Measurements from ENCODE around the gene SDC3. TPM values are rescaled to one million over a fixed set of nuclear protein-coding genes. Genes with fewer than 3 reads are reported as not detected.

Gene SDC3
- total RNA-seq, 1 experiment from 2014 or later = 0.04 TPM

GRCh38 chr1:30899577-30900389, 8.8 kb downstream of the SDC3 start:
- Histone ChIP-seq H3K36me3 (ENCODE audit: insufficient read depth, low read length) (no peaks in the 10 kb centered on the region), H3K4me3 (ENCODE audit: low read length) (no peak overlapping the region), H3K27ac (ENCODE audit: low read length) (no peak overlapping the region), H3K9me2 (replicated peaks; ENCODE audit: insufficient read depth, low read length) (no peaks in the 10 kb centered on the region), H3K4me2 (ENCODE audit: low read depth, low read length, poor library complexity, severe bottlenecking) (no peak overlapping the region), H3K9me3 (ENCODE audit: low read length) (no peaks in the 10 kb centered on the region), H3K4me1 (ENCODE audit: low read length) (peaks cover 2% of the 10 kb centered on the region; the same call in 1 of the 2 replicates), H3K27me3 (ENCODE audit: low read length) (no peaks in the 10 kb centered on the region), H2AFZ (ENCODE audit: low read length) (no peak overlapping the region), H4K20me1 (ENCODE audit: insufficient read depth, low read depth, low read length) (peaks cover 3% of the 10 kb centered on the region; the same call in 1 of the 2 replicates), H3K79me2 (ENCODE audit: low read length) (no peaks in the 10 kb centered on the region), H3K9ac (ENCODE audit: low read length) (no peak overlapping the region)
- DNase-seq = no peak

- Histone ChIP-seq H3K27me3 (ENCODE audit: low read length) (no peaks in the 10 kb centered on the region), H4K20me1 (ENCODE audit: insufficient read depth, low read depth, low read length) (peaks cover 3% of the 10 kb centered on the region; the same call in 1 of the 2 replicates), H3K9ac (ENCODE audit: low read length) (no peak overlapping the region), H3K4me3 (ENCODE audit: low read length) (no peak overlapping the region), H3K4me1 (ENCODE audit: low read length) (peaks cover 2% of the 10 kb centered on the region; the same call in 1 of the 2 replicates), H3K36me3 (ENCODE audit: insufficient read depth, low read length) (no peaks in the 10 kb centered on the region), H3K4me2 (ENCODE audit: low read depth, low read length, poor library complexity, severe bottlenecking) (no peak overlapping the region), H3K79me2 (ENCODE audit: low read length) (no peaks in the 10 kb centered on the region), H3K9me2 (replicated peaks; ENCODE audit: insufficient read depth, low read length) (no peaks in the 10 kb centered on the region), H3K9me3 (ENCODE audit: low read length) (no peaks in the 10 kb centered on the region), H2AFZ (ENCODE audit: low read length) (no peak overlapping the region), H3K27ac (ENCODE audit: low read length) (no peak overlapping the region)
- no peak for DNase-seq
Measured at GRCh38 chr1:30898031-30898815, 10.3 kb downstream of the SDC3 start.

- no peak overlapping the region for H2AFZ ChIP-seq (ENCODE audit: low read length)
- H3K4me3 ChIP-seq (ENCODE audit: low read length) = no peak overlapping the region
- H3K9me2 ChIP-seq (replicated peaks; ENCODE audit: insufficient read depth, low read length) = no peaks in the 10 kb centered on the region
- no peaks in the 10 kb centered on the region for H3K27me3 ChIP-seq (ENCODE audit: low read length)
- peaks cover 2% of the 10 kb centered on the region for H3K4me1 ChIP-seq (ENCODE audit: low read length)
- H3K79me2 ChIP-seq (ENCODE audit: low read length) = no peaks in the 10 kb centered on the region
- H4K20me1 ChIP-seq (ENCODE audit: insufficient read depth, low read depth, low read length) = peaks cover 10% of the 10 kb centered on the region; the same call in 1 of the 2 replicates
- no peaks in the 10 kb centered on the region for H3K36me3 ChIP-seq (ENCODE audit: insufficient read depth, low read length)
- DNase-seq = no peak
- no peak overlapping the region for H3K9ac ChIP-seq (ENCODE audit: low read length)
- no peak overlapping the region for H3K27ac ChIP-seq (ENCODE audit: low read length)
- H3K4me2 ChIP-seq (ENCODE audit: low read depth, low read length, poor library complexity, severe bottlenecking) = no peak overlapping the region
- H3K9me3 ChIP-seq (ENCODE audit: low read length) = no peaks in the 10 kb centered on the region
Measured at GRCh38 chr1:30896905-30897304, 11.7 kb downstream of the SDC3 start.

- H3K36me3 ChIP-seq (ENCODE audit: insufficient read depth, low read length) = no peaks in the 10 kb centered on the region
- peaks cover 2% of the 10 kb centered on the region for H3K4me1 ChIP-seq (ENCODE audit: low read length)
- no peaks in the 10 kb centered on the region for H3K9me2 ChIP-seq (replicated peaks; ENCODE audit: insufficient read depth, low read length)
- DNase-seq = no peak
- no peaks in the 10 kb centered on the region for H3K79me2 ChIP-seq (ENCODE audit: low read length)
- no peak overlapping the region for H3K9ac ChIP-seq (ENCODE audit: low read length)
- H4K20me1 ChIP-seq (ENCODE audit: insufficient read depth, low read depth, low read length) = peaks cover 10% of the 10 kb centered on the region; the same call in 1 of the 2 replicates
- H2AFZ ChIP-seq (ENCODE audit: low read length) = no peak overlapping the region
- H3K4me3 ChIP-seq (ENCODE audit: low read length) = no peak overlapping the region
- no peak overlapping the region for H3K27ac ChIP-seq (ENCODE audit: low read length)
- no peaks in the 10 kb centered on the region for H3K9me3 ChIP-seq (ENCODE audit: low read length)
- H3K4me2 ChIP-seq (ENCODE audit: low read depth, low read length, poor library complexity, severe bottlenecking) = no peak overlapping the region
- no peaks in the 10 kb centered on the region for H3K27me3 ChIP-seq (ENCODE audit: low read length)
Measured at GRCh38 chr1:30895944-30896660, 12.5 kb downstream of the SDC3 start.

DNA sequence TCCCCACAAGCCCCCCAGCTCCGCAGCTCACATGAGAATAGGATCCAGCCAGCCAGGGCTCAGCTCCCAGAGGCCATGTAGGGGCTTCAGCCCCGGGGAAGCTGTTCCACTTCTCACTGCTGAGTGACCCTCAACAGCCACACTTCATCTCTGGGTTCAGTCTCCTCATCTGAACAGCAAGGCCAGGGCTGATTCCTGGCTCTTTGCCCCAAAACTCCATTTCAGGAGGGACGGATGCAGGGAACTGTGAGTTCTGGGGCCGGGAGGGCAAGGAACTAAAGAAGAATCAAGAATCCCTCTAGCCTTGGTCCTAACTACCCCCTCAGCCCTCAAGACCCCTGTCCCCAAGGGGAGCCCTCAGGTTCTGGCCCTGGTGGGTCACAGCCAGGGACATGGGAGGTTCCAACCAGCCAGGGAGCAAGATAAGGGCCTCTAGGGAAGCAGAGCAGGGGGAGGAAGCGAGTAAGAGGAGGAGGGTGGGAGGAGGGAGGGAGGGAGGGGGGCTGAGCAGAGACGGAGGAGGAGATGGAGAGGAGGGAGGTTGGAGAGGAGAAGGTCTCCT, 13.1 kb downstream of the SDC3 start:
- Histone ChIP-seq H3K4me1 (ENCODE audit: low read length) (peaks cover 2% of the 10 kb centered on the region), H3K79me2 (ENCODE audit: low read length) (no peaks in the 10 kb centered on the region), H4K20me1 (ENCODE audit: insufficient read depth, low read depth, low read length) (peaks cover 10% of the 10 kb centered on the region; the same call in 1 of the 2 replicates), H2AFZ (ENCODE audit: low read length) (no peak overlapping the region), H3K4me2 (ENCODE audit: low read depth, low read length, poor library complexity, severe bottlenecking) (no peak overlapping the region), H3K9me3 (ENCODE audit: low read length) (no peaks in the 10 kb centered on the region), H3K4me3 (ENCODE audit: low read length) (no peak overlapping the region), H3K36me3 (ENCODE audit: insufficient read depth, low read length) (no peaks in the 10 kb centered on the region), H3K9ac (ENCODE audit: low read length) (no peak overlapping the region), H3K27me3 (ENCODE audit: low read length) (no peaks in the 10 kb centered on the region), H3K27ac (ENCODE audit: low read length) (no peak overlapping the region), H3K9me2 (replicated peaks; ENCODE audit: insufficient read depth, low read length) (no peaks in the 10 kb centered on the region)
- no peak for DNase-seq

DNA sequence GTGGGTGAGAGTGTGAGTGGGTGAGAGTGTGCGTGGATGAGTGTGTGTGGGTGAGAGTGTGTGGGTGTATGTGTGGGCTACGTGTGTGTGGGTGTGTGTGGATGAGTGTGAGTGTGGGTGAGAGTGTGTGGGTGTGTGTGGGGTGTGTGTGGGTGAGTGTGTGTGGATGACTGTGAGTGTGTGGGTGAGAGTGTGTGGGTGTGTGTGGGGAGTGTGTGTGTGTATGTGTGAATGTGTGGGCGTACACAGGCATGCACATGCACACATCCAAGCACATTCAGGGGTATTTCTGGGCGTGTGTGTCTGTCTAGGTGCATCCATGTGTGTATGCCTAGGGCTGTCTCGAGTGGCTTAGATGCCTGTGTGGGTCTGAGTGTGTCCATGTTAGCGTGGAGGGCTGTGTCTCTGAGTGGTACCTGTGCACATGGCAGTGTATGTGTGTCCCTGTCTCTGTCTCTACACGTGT, 14.0 kb downstream of the SDC3 start:
- Histone ChIP-seq H3K27ac (ENCODE audit: low read length) (no peak overlapping the region), H3K4me2 (ENCODE audit: low read depth, low read length, poor library complexity, severe bottlenecking) (no peak overlapping the region), H3K36me3 (ENCODE audit: insufficient read depth, low read length) (no peaks in the 10 kb centered on the region), H2AFZ (ENCODE audit: low read length) (no peak overlapping the region), H3K9me2 (replicated peaks; ENCODE audit: insufficient read depth, low read length) (no peaks in the 10 kb centered on the region), H3K27me3 (ENCODE audit: low read length) (no peaks in the 10 kb centered on the region), H3K4me3 (ENCODE audit: low read length) (no peak overlapping the region), H4K20me1 (ENCODE audit: insufficient read depth, low read depth, low read length) (peaks cover 7% of the 10 kb centered on the region; the same call in 1 of the 2 replicates), H3K9ac (ENCODE audit: low read length) (no peak overlapping the region), H3K79me2 (ENCODE audit: low read length) (no peaks in the 10 kb centered on the region), H3K4me1 (ENCODE audit: low read length) (peaks cover 4% of the 10 kb centered on the region), H3K9me3 (ENCODE audit: low read length) (no peaks in the 10 kb centered on the region)
- DNase-seq = no peak

- Histone ChIP-seq H3K27ac (ENCODE audit: low read length) (no peak overlapping the region), H3K4me1 (ENCODE audit: low read length) (peaks cover 3% of the 10 kb centered on the region; the same call in 1 of the 2 replicates), H3K9ac (ENCODE audit: low read length) (no peak overlapping the region), H3K4me2 (ENCODE audit: low read depth, low read length, poor library complexity, severe bottlenecking) (no peak overlapping the region), H3K9me3 (ENCODE audit: low read length) (no peaks in the 10 kb centered on the region), H3K36me3 (ENCODE audit: insufficient read depth, low read length) (no peaks in the 10 kb centered on the region), H3K4me3 (ENCODE audit: low read length) (no peak overlapping the region), H3K27me3 (ENCODE audit: low read length) (no peaks in the 10 kb centered on the region), H3K79me2 (ENCODE audit: low read length) (no peaks in the 10 kb centered on the region), H4K20me1 (ENCODE audit: insufficient read depth, low read depth, low read length) (peaks cover 7% of the 10 kb centered on the region; the same call in 1 of the 2 replicates), H3K9me2 (replicated peaks; ENCODE audit: insufficient read depth, low read length) (no peaks in the 10 kb centered on the region), H2AFZ (ENCODE audit: low read length) (no peak overlapping the region)
- no peak for DNase-seq
Measured at GRCh38 chr1:30893776-30894507, 14.6 kb downstream of the SDC3 start.

All from Karpas-422 (cell line).